A549 (cell line): Measurements from ENCODE around the gene CLIP2. TPM values are rescaled to one million over a fixed set of nuclear protein-coding genes. Genes with fewer than 3 reads are reported as not detected.
A peak's percentile ranks its signal among the peaks of the same experiment; 100 is the strongest.

Experiments used
- ATAC-seq, 2 experiments: fragments of 200-7000 bp in 1 of 2; fragments of >200 bp in 1 of 2; cut with Nextera tagmentation in 1 of 2; cut with Tn5 transposase in 1 of 2; 3 replicates each; pipeline versions ENCODE4 v1.8.0 to v1.9.1; 2018 to 2020; ENCODE audit warnings: mild to moderate bottlenecking in 1 of 2, moderate library complexity in 1 of 2
- CTCF ChIA-PET: fragments of 300-600 bp; sonication (Branson Sonifier 250); formaldehyde crosslinking; extraction: SDS; loops from one replicate; lab custom pipeline; 2021; ENCODE audit warnings: antibody characterized with exemption, inconsistent platforms; lab: Yijun Ruan, JAX
- POLR2A ChIA-PET: fragments of 350-600 bp; formaldehyde crosslinking; extraction: SDS; loops from one replicate; lab custom pipeline; 2021; ENCODE audit warnings: antibody characterized with exemption, inconsistent platforms; lab: Yijun Ruan, JAX
- DNase-seq, 2 experiments: peaks; one replicate each; pipeline versions ENCODE4 v3.0.0 to v3.0.0-alpha.2; 2011 to 2016; ENCODE audit warnings: low read depth in 1 of 2, low spot score in 1 of 2
- FAIRE-seq: peaks from 2 replicates; lab custom pipeline; 2011; peaks lifted over from hg19 to GRCh38; lab: Jason Lieb, UNC
- H3K27ac ChIP-seq, 2 experiments: fragments of >200 bp; sonication (Bioruptor Twin); formaldehyde crosslinking; 3 replicates each; pipeline ENCODE4 v1.5.1; 2016 to 2017
- H3K4me1 ChIP-seq: fragments of >200 bp; sonication (Bioruptor Twin); formaldehyde crosslinking; 3 replicates; pipeline ENCODE4 v1.6.1; 2016
- H3K4me2 ChIP-seq: fragments of >200 bp; sonication (Bioruptor Twin); formaldehyde crosslinking; 3 replicates; pipeline ENCODE4 v1.6.1; 2016
- H3K4me3 ChIP-seq: fragments of >200 bp; sonication (Bioruptor Twin); formaldehyde crosslinking; 3 replicates; pipeline ENCODE4 v1.5.1; 2016
- H3K9me3 ChIP-seq: fragments of >200 bp; sonication (Bioruptor Twin); formaldehyde crosslinking; 3 replicates; pipeline ENCODE4 v1.6.1; 2016
- BCL3 ChIP-seq: fragments of >200 bp; sonication (Bioruptor Twin); formaldehyde crosslinking; IDR thresholded peaks from 3 replicates; pipeline ENCODE4 v1.6.1; 2016
- CHD4 ChIP-seq: fragments of 200-600 bp; sonication (generic); IDR thresholded peaks from 2 replicates; pipeline ENCODE4 v1.6.1; 2016; ENCODE audit warnings: antibody characterized with exemption, mild to moderate bottlenecking, borderline replicate concordance
- CTCF ChIP-seq: fragments of >200 bp; sonication (Bioruptor Twin); formaldehyde crosslinking; IDR thresholded peaks from 3 replicates; pipeline ENCODE4 v1.5.1; 2016
- FOSL2 ChIP-seq, 2 experiments: fragments of 450-650 bp in 1 of 2; fragments of >200 bp in 1 of 2; sonication (Bioruptor Twin) in 1 of 2; formaldehyde crosslinking; IDR thresholded peaks; 2 replicates each; pipeline versions ENCODE4 v1.5.0 to v1.6.1; 2016 to 2020; ENCODE audit warnings: mild to moderate bottlenecking in 1 of 2, moderate library complexity in 1 of 2
- FOXS1 ChIP-seq: fragments of 250-450 bp; sonication (Bioruptor Pico); IDR thresholded peaks from 2 replicates; pipeline ENCODE4 v1.5.0; 2020; ENCODE audit warnings: mild to moderate bottlenecking, moderate library complexity
- GATA3 ChIP-seq: IDR thresholded peaks from 2 replicates; pipeline ENCODE4 v1.6.1; 2012; ENCODE audit warnings: borderline replicate concordance
- HEYL ChIP-seq: fragments of 250-450 bp; sonication (Bioruptor Pico); IDR thresholded peaks from 2 replicates; pipeline ENCODE4 v1.8.0; 2021; ENCODE audit warnings: mild to moderate bottlenecking, moderate library complexity
- MAX ChIP-seq: IDR thresholded peaks from 2 replicates; pipeline ENCODE4 v1.6.1; 2012
- NPAS2 ChIP-seq: fragments of 250-450 bp; sonication (Bioruptor Pico); IDR thresholded peaks from 2 replicates; pipeline ENCODE4 v1.8.0; 2022; ENCODE audit warnings: mild to moderate bottlenecking, moderate library complexity, borderline replicate concordance
- NR3C1 ChIP-seq: fragments of >200 bp; sonication (Bioruptor Twin); formaldehyde crosslinking; IDR thresholded peaks from 3 replicates; pipeline ENCODE4 v1.6.1; 2017
- PBX3 ChIP-seq: IDR thresholded peaks from 2 replicates; pipeline ENCODE4 v1.6.1; 2012
- RAD21 ChIP-seq, 2 experiments: fragments of >200 bp in 1 of 2; sonication (Bioruptor Twin) in 1 of 2; formaldehyde crosslinking in 1 of 2; IDR thresholded peaks in 1 of 2; conservative IDR thresholded peaks in 1 of 2; 2 replicates in 1 of 2; 3 replicates in 1 of 2; pipeline ENCODE4 v1.6.1; 2012 to 2018; ENCODE audit warnings: inconsistent platforms in 1 of 2
- SMC3 ChIP-seq: fragments of >200 bp; sonication (Bioruptor Twin); formaldehyde crosslinking; IDR thresholded peaks from 3 replicates; pipeline ENCODE4 v1.6.1; 2018; ENCODE audit warnings: inconsistent platforms
- SREBF2 ChIP-seq: fragments of 450-650 bp; IDR thresholded peaks from 2 replicates; pipeline ENCODE4 v1.6.1; 2014; ENCODE audit warnings: mild to moderate bottlenecking, moderate library complexity
- TP53 ChIP-seq: fragments of 250-450 bp; sonication (Bioruptor Pico); IDR thresholded peaks from 2 replicates; pipeline ENCODE4 v1.5.0; 2021; ENCODE audit warnings: mild to moderate bottlenecking, moderate library complexity
- USF2 ChIP-seq: fragments of 450-650 bp; IDR thresholded peaks from 2 replicates; pipeline ENCODE4 v1.6.1; 2014; ENCODE audit warnings: antibody characterized with exemption
- WGBS: methylation state at CpG from one replicate; pipeline ENCODE4 v1.1.6; 2017; ENCODE audit errors: missing lambda C conversion rate; 5-methylcytosine and 5-hydroxymethylcytosine counted together
- polyA plus RNA-seq, 4 experiments: library from polyadenylated mRNA; depleted of rRNA in 3 of 4; stranded (reverse); fragments of >200 nt; fragmentation: RNase III in 1 of 4; extraction: RNeasy Plus Mini Kit Qiagen cat#74134 plus additional on column Dnase treatment in 1 of 4; gene quantifications; 2 replicates in 3 of 4; 3 replicates in 1 of 4; pipeline ENCODE4 v1.2.3, GENCODE V29; 2011 to 2017

The CLIP2 gene
- polyA plus RNA-seq, 2 of the 4 experiments (the other 2 are of a cell fraction): 3.7 to 17.0 TPM

GRCh38 chr7:74272305-74273038 is 16.7 kb upstream of the CLIP2 start:
- Histone ChIP-seq H3K4me3 (no peak overlapping the region), H3K27ac (peak overlapping the region; percentile 77 to 79), H3K9me3 (no peaks in the 10 kb centered on the region), H3K4me2 (peak overlapping the region; percentile 53), H3K4me1 (peaks cover 34% of the 10 kb centered on the region)
- ChIA-PET CTCF (interaction anchor here (0.9 kb wide), 1 partner anchor 10 kb away, joined by 3 read pairs; no protein-coding TSS in a partner anchor), POLR2A (no interaction called here)
- WGBS: 40% methylated on average over 10 of the region's 10 CpGs
- peak; percentile 60 to 69 for ATAC-seq
- FAIRE-seq: no peak
- TF ChIP-seq CHD4 (no peak), RAD21 (conservative IDR thresholded peaks at IDR 0.05 in 1 of 2, IDR thresholded peaks at IDR 0.05 in 1 of 2) (no peak), FOSL2 (IDR thresholded peaks at IDR 0.05) (no peak), FOSL2 (CRISPR knock-in tag; IDR thresholded peaks at IDR 0.05) (peak; percentile 58), PBX3 (no peak), NPAS2 (CRISPR knock-in tag) (no peak), FOXS1 (CRISPR knock-in tag) (no peak), MAX (0 out of 2 replicates have a peak, but pooled peaks have one; percentile 43), SMC3 (no peak), USF2 (no peak), HEYL (CRISPR knock-in tag) (no peak), BCL3 (no peak)
- peak in 1 of 2 experiments; percentile 54 for DNase-seq

- peak overlapping the region; percentile 13 to 79; a peak in 4 of 6 replicates for H3K27ac ChIP-seq
- no peak overlapping the region for H3K4me3 ChIP-seq
- CTCF ChIA-PET: interaction anchor here (0.6 to 2.4 kb wide), 22 partner anchors 9 to 137 kb away, joined by 3 to 14 read pairs (median 4); no protein-coding TSS in a partner anchor
- no peaks in the 10 kb centered on the region for H3K9me3 ChIP-seq
- peak in 1 of 2 experiments; percentile 62 for DNase-seq
- WGBS: 53% methylated on average over 6 of the region's 6 CpGs
- peak; percentile 40 to 55; a peak in 3 of 6 replicates for ATAC-seq
- no peak for FAIRE-seq
- TF ChIP-seq SMC3 (peak; percentile 50), RAD21 (conservative IDR thresholded peaks at IDR 0.05 in 1 of 2, IDR thresholded peaks at IDR 0.05 in 1 of 2) (peak; percentile 48 to 51; a peak in 4 of 5 replicates), NR3C1 (no peak), CTCF (peak; percentile 51)
- H3K4me1 ChIP-seq: peaks cover 56% of the 10 kb centered on the region
- H3K4me2 ChIP-seq: no peak overlapping the region
- POLR2A ChIA-PET: interaction anchor here (0.7 kb wide), 1 partner anchor 88 kb away, joined by 3 read pairs; no protein-coding TSS in a partner anchor
These were observed 13.8 kb upstream of the CLIP2 start for GRCh38 chr7:74275401-74275881.

GRCh38 chr7:74277636-74278035 is 11.6 kb upstream of the CLIP2 start:
- Histone ChIP-seq H3K4me3 (no peak overlapping the region), H3K4me2 (no peak overlapping the region), H3K27ac (peak overlapping the region in 1 of 2 experiments; percentile 90; a peak in 3 of 6 replicates), H3K9me3 (no peaks in the 10 kb centered on the region), H3K4me1 (peaks cover 57% of the 10 kb centered on the region)
- DNase-seq: no peak
- TF ChIP-seq GATA3: no peak
- TF ChIP-seq TP53: no peak
- TF ChIP-seq SREBF2: no peak
- no peak for FAIRE-seq
- ChIA-PET POLR2A (no interaction called here), CTCF (interaction anchor here (3.9 to 8.5 kb wide), 2 partner anchors 71 to 124 kb away, joined by 21 to 55 read pairs; no protein-coding TSS in a partner anchor)
- no peak for ATAC-seq
- WGBS: 92% methylated on average over 4 of the region's 4 CpGs
